WTC11 (cell line): Measurements from ENCODE around the gene PARD3B. TPM values are rescaled to one million over a fixed set of nuclear protein-coding genes. Genes with fewer than 3 reads are reported as not detected.

Source experiments
- ATAC-seq: fragments of 200-7000 bp; cut with Tn5 transposase; 2 replicates; pipeline ENCODE4 v1.10.0; 2021; ENCODE audit warnings: mild to moderate bottlenecking, moderate library complexity
- CTCF ChIA-PET: fragments of 300-600 bp; sonication (Branson Sonifier 250); formaldehyde crosslinking; loops from one replicate; lab custom pipeline; 2021; ENCODE audit warnings: antibody characterized with exemption; lab: Charles Lee
- POLR2A ChIA-PET: fragments of 350-600 bp; sonication (Branson Sonifier 250); formaldehyde crosslinking; loops from one replicate; lab custom pipeline; 2021; ENCODE audit warnings: antibody characterized with exemption; lab: Charles Lee
- DNase-seq: peaks from one replicate; pipeline ENCODE4 v3.0.0; 2021; ENCODE audit warnings: low spot score
- H3K27ac Mint-ChIP-seq: 2 replicates; pipeline ENCODE4 v1.8.0; 2021; ENCODE audit warnings: mixed read lengths
- H3K27me3 Mint-ChIP-seq: 2 replicates; pipeline ENCODE4 v1.8.0; 2021; ENCODE audit warnings: low read depth, mild to moderate bottlenecking, moderate library complexity, mixed read lengths
- H3K36me3 Mint-ChIP-seq: 2 replicates; pipeline ENCODE4 v1.8.0; 2021; ENCODE audit warnings: mixed read lengths
- H3K4me1 Mint-ChIP-seq: 2 replicates; pipeline ENCODE4 v1.8.0; 2022; ENCODE audit warnings: mixed read lengths
- H3K4me3 Mint-ChIP-seq: 2 replicates; pipeline ENCODE4 v1.8.0; 2021; ENCODE audit warnings: mild to moderate bottlenecking, moderate library complexity, mixed read lengths
- H3K9me3 Mint-ChIP-seq: 2 replicates; pipeline ENCODE4 v1.8.0; 2021; ENCODE audit warnings: mixed read lengths
- FOXJ3 ChIP-seq: sonication (generic); formaldehyde crosslinking; IDR thresholded peaks from 2 replicates; pipeline ENCODE4 v1.9.0; 2021; ENCODE audit warnings: missing genetic modification reagents, mild to moderate bottlenecking, borderline replicate concordance
- JAZF1 ChIP-seq: fragments of 250-450 bp; sonication (Bioruptor Pico); IDR thresholded peaks from 2 replicates; pipeline ENCODE4 v1.9.0; 2021; ENCODE audit warnings: moderate library complexity, mild to moderate bottlenecking, inconsistent platforms
- KAT7 ChIP-seq: sonication (generic); formaldehyde crosslinking; IDR thresholded peaks from 2 replicates; pipeline ENCODE4 v1.8.1; 2023; ENCODE audit warnings: missing genetic modification reagents, mild to moderate bottlenecking, borderline replicate concordance
- NFATC4 ChIP-seq: fragments of 250-450 bp; sonication (Bioruptor Pico); IDR thresholded peaks from 2 replicates; pipeline ENCODE4 v1.9.0; 2021; ENCODE audit warnings: mild to moderate bottlenecking
- NFE2L1 ChIP-seq: sonication (generic); formaldehyde crosslinking; IDR thresholded peaks from 2 replicates; pipeline ENCODE4 v1.8.1; 2023; ENCODE audit warnings: missing genetic modification reagents
- PRRX2 ChIP-seq: fragments of 250-450 bp; sonication (Bioruptor Pico); IDR thresholded peaks from 2 replicates; pipeline ENCODE4 v1.8.0; 2021; ENCODE audit warnings: mild to moderate bottlenecking
- SMAD4 ChIP-seq: sonication (generic); formaldehyde crosslinking; IDR thresholded peaks from 2 replicates; pipeline ENCODE4 v1.8.0; 2022; ENCODE audit warnings: mild to moderate bottlenecking, missing genetic modification reagents
- TCF7 ChIP-seq: sonication (generic); formaldehyde crosslinking; IDR thresholded peaks from 2 replicates; pipeline ENCODE4 v1.8.0; 2022; ENCODE audit warnings: mild to moderate bottlenecking, low read depth, missing genetic modification reagents, moderate library complexity
- TEAD1 ChIP-seq: sonication (generic); formaldehyde crosslinking; IDR thresholded peaks from 2 replicates; pipeline ENCODE4 v1.8.0; 2022; ENCODE audit warnings: mild to moderate bottlenecking, missing genetic modification reagents
- TEAD4 ChIP-seq: sonication (generic); formaldehyde crosslinking; IDR thresholded peaks from 2 replicates; pipeline ENCODE4 v1.8.0; 2022; ENCODE audit warnings: mild to moderate bottlenecking, missing genetic modification reagents
- ZNF121 ChIP-seq: sonication (generic); formaldehyde crosslinking; IDR thresholded peaks from 2 replicates; pipeline ENCODE4 v1.8.0; 2023; ENCODE audit warnings: missing genetic modification reagents
- ZNF219 ChIP-seq: sonication (generic); formaldehyde crosslinking; IDR thresholded peaks from 2 replicates; pipeline ENCODE4 v1.8.0; 2023; ENCODE audit warnings: missing genetic modification reagents, mild to moderate bottlenecking, borderline replicate concordance
- ZNF317 ChIP-seq: sonication (generic); formaldehyde crosslinking; IDR thresholded peaks from 2 replicates; pipeline ENCODE4 v1.8.1; 2023; ENCODE audit warnings: low read depth, mild to moderate bottlenecking, moderate library complexity, missing genetic modification reagents, borderline replicate concordance
- total RNA-seq: library from RNA; stranded (reverse); gene quantifications from 3 replicates; pipeline ENCODE4 v1.2.3, GENCODE V29; 2021
- TF ChIP-seq, protein P1 (sequence below): sonication (generic); formaldehyde crosslinking; conservative IDR thresholded peaks from 2 replicates; pipeline ENCODE4 v1.8.1; 2023; ENCODE audit warnings: mild to moderate bottlenecking, low read depth, missing genetic modification reagents, moderate library complexity
- TF ChIP-seq, protein P2 (sequence below): sonication (generic); formaldehyde crosslinking; IDR thresholded peaks from 2 replicates; pipeline ENCODE4 v1.8.0; 2023; ENCODE audit warnings: missing genetic modification reagents, mild to moderate bottlenecking, borderline replicate concordance
- TF ChIP-seq, protein P3 (sequence below): fragments of 250-450 bp; sonication (Bioruptor Pico); IDR thresholded peaks from 2 replicates; pipeline ENCODE4 v1.9.0; 2021; ENCODE audit warnings: mild to moderate bottlenecking
- TF ChIP-seq, protein P4 (sequence below): fragments of 250-450 bp; sonication (Bioruptor Pico); IDR thresholded peaks from 2 replicates; pipeline ENCODE4 v1.9.0; 2021; ENCODE audit warnings: mild to moderate bottlenecking

The PARD3B gene
- total RNA-seq, 1 experiment from 2014 or later, result 5.6 TPM

DNA sequence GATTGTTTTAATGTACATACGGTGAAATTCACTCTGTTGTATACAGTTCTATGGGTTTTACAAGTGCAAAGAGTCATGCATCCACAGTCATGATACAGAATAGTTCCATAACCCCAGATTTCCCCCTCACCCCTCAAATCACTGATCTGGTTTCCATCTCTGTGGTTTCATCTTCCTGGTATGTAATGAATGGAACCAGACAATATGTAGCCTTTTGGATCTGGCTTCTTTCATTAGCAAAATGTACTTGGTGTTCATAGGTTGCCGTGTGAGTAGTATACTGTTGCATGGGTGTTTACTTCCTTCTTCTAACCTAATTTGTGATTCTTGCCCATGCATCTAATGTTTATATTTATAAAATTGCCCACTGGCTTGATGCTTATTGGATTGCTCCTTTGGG lies 838.3 kb downstream of the PARD3B start (continued):
- TF ChIP-seq, protein P1, sequence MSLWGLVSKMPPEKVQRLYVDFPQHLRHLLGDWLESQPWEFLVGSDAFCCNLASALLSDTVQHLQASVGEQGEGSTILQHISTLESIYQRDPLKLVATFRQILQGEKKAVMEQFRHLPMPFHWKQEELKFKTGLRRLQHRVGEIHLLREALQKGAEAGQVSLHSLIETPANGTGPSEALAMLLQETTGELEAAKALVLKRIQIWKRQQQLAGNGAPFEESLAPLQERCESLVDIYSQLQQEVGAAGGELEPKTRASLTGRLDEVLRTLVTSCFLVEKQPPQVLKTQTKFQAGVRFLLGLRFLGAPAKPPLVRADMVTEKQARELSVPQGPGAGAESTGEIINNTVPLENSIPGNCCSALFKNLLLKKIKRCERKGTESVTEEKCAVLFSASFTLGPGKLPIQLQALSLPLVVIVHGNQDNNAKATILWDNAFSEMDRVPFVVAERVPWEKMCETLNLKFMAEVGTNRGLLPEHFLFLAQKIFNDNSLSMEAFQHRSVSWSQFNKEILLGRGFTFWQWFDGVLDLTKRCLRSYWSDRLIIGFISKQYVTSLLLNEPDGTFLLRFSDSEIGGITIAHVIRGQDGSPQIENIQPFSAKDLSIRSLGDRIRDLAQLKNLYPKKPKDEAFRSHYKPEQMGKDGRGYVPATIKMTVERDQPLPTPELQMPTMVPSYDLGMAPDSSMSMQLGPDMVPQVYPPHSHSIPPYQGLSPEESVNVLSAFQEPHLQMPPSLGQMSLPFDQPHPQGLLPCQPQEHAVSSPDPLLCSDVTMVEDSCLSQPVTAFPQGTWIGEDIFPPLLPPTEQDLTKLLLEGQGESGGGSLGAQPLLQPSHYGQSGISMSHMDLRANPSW (CRISPR knock-in tag), result no peak
- TF ChIP-seq NFATC4 (CRISPR knock-in tag), result no peak
- TF ChIP-seq JAZF1, result no peak
- TF ChIP-seq ZNF317 (CRISPR knock-in tag), result no peak
- TF ChIP-seq TEAD1 (CRISPR knock-in tag), result no peak
- TF ChIP-seq ZNF219 (CRISPR knock-in tag), result no peak
- no peak for TF ChIP-seq ZNF121 (CRISPR knock-in tag)
- TF ChIP-seq TCF7, result no peak
- no peak for TF ChIP-seq FOXJ3 (CRISPR knock-in tag)
- TF ChIP-seq SMAD4 (CRISPR knock-in tag), result no peak
- TF ChIP-seq TEAD4 (CRISPR knock-in tag), result no peak
- TF ChIP-seq, protein P2, sequence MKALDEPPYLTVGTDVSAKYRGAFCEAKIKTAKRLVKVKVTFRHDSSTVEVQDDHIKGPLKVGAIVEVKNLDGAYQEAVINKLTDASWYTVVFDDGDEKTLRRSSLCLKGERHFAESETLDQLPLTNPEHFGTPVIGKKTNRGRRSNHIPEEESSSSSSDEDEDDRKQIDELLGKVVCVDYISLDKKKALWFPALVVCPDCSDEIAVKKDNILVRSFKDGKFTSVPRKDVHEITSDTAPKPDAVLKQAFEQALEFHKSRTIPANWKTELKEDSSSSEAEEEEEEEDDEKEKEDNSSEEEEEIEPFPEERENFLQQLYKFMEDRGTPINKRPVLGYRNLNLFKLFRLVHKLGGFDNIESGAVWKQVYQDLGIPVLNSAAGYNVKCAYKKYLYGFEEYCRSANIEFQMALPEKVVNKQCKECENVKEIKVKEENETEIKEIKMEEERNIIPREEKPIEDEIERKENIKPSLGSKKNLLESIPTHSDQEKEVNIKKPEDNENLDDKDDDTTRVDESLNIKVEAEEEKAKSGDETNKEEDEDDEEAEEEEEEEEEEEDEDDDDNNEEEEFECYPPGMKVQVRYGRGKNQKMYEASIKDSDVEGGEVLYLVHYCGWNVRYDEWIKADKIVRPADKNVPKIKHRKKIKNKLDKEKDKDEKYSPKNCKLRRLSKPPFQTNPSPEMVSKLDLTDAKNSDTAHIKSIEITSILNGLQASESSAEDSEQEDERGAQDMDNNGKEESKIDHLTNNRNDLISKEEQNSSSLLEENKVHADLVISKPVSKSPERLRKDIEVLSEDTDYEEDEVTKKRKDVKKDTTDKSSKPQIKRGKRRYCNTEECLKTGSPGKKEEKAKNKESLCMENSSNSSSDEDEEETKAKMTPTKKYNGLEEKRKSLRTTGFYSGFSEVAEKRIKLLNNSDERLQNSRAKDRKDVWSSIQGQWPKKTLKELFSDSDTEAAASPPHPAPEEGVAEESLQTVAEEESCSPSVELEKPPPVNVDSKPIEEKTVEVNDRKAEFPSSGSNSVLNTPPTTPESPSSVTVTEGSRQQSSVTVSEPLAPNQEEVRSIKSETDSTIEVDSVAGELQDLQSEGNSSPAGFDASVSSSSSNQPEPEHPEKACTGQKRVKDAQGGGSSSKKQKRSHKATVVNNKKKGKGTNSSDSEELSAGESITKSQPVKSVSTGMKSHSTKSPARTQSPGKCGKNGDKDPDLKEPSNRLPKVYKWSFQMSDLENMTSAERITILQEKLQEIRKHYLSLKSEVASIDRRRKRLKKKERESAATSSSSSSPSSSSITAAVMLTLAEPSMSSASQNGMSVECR (CRISPR knock-in tag), result no peak
- TF ChIP-seq, protein P3, sequence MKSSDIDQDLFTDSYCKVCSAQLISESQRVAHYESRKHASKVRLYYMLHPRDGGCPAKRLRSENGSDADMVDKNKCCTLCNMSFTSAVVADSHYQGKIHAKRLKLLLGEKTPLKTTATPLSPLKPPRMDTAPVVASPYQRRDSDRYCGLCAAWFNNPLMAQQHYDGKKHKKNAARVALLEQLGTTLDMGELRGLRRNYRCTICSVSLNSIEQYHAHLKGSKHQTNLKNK (CRISPR knock-in tag), result no peak

DNA sequence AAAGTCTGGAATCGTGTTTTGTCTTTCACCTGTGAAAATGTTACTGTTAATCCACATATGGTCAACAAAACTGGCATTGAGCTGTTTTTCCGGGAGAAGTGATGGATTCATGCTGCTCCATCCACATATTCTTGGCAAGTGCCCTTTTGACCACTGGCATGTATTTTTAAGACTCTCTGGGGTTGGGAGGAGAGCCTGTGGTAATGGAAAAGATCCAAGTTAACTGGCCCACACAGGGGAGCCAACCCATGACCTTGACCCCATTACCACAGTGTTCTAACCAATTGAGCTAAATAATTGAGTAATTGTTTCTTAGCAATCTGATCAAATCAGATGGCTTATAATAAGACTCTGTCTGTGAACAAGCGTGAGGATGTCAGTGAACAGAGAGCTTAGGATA lies 840.8 kb downstream of the PARD3B start:
- CTCF ChIA-PET, result no interaction called here
- no peaks in the 10 kb centered on the region for H3K36me3 Mint-ChIP-seq
- H3K4me1 Mint-ChIP-seq, result peaks cover 25% of the 10 kb centered on the region
- no peak overlapping the region for H3K4me3 Mint-ChIP-seq
- TF ChIP-seq KAT7 (CRISPR knock-in tag), result no peak
- TF ChIP-seq NFE2L1, result no peak
- TF ChIP-seq, protein P4, sequence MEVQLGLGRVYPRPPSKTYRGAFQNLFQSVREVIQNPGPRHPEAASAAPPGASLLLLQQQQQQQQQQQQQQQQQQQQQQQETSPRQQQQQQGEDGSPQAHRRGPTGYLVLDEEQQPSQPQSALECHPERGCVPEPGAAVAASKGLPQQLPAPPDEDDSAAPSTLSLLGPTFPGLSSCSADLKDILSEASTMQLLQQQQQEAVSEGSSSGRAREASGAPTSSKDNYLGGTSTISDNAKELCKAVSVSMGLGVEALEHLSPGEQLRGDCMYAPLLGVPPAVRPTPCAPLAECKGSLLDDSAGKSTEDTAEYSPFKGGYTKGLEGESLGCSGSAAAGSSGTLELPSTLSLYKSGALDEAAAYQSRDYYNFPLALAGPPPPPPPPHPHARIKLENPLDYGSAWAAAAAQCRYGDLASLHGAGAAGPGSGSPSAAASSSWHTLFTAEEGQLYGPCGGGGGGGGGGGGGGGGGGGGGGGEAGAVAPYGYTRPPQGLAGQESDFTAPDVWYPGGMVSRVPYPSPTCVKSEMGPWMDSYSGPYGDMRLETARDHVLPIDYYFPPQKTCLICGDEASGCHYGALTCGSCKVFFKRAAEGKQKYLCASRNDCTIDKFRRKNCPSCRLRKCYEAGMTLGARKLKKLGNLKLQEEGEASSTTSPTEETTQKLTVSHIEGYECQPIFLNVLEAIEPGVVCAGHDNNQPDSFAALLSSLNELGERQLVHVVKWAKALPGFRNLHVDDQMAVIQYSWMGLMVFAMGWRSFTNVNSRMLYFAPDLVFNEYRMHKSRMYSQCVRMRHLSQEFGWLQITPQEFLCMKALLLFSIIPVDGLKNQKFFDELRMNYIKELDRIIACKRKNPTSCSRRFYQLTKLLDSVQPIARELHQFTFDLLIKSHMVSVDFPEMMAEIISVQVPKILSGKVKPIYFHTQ, result no peak
- no peak for TF ChIP-seq TEAD1 (CRISPR knock-in tag)
- TF ChIP-seq TEAD4 (CRISPR knock-in tag), result no peak
- no peak for TF ChIP-seq PRRX2 (CRISPR knock-in tag)
- no peaks in the 10 kb centered on the region for H3K27me3 Mint-ChIP-seq
- POLR2A ChIA-PET, result interaction anchor here (0.8 kb wide), 1 partner anchor 46 kb away, joined by 3 read pairs; no protein-coding TSS in a partner anchor
- no peak for DNase-seq
- peak overlapping the region; percentile 58; the same call in 1 of the 2 replicates for H3K27ac Mint-ChIP-seq
- no peak for ATAC-seq
- no peaks in the 10 kb centered on the region for H3K9me3 Mint-ChIP-seq
